ENCODE measurements around the gene VTCN1. TPM values are rescaled to one million over a fixed set of nuclear protein-coding genes. Genes with fewer than 3 reads are reported as not detected.

VTCN1 gene
- total RNA-seq, 1 donor from 2014 or later: not detected

DNA sequence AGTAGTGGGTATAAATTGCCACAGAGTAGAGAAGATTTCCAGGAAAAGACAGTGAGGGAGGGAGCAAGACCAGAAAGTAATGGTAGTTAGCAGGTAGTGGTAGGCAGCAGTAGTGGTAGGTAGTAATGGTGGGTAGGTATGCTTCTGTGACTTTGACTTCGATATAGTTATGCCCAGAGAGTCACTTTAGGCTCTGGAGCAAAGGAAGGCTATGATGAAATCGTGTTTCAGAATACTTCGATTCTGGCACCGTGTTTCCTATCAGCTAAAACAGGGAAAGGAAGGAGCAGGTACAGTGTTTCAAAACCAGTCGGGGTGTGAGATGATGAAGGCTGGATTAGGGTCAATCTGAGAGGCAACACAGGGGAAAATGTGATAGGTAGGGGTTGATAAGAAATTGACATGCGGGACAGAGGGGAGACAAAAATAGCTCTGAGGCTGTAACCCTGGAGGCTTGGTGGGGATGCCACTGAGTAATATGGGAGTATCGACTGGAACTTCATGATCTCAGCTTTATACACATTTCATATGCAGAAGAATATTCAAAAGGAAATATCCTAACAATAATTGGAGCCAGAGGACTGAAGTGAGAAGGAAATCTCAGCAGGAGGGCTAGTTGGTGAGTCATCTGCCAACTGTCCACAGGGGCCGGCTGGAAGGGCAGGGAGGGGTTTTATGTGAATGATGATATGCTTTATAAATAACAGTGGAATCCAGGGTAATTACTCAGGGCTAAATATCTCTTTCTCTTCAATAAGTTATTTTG is 64.0 kb downstream of the VTCN1 start:
- intact Hi-C loops (cut with micrococcal nuclease): no loop called here
- peaks cover 8% of the 10 kb centered on the region for H3K9me3 Mint-ChIP-seq
- no peak overlapping the region for H3K4me3 Mint-ChIP-seq
- H3K27ac Mint-ChIP-seq: no peak overlapping the region
- no peaks in the 10 kb centered on the region for H3K4me1 Mint-ChIP-seq (ENCODE audit: low read depth)
- no peak for DNase-seq (ENCODE audit: low spot score)
- H3K36me3 Mint-ChIP-seq (ENCODE audit: low read depth): no peaks in the 10 kb centered on the region
- peaks cover 11% of the 10 kb centered on the region for H3K27me3 Mint-ChIP-seq (ENCODE audit: insufficient read depth)

GRCh38 chr1:117146072-117146471 is 64.7 kb downstream of the VTCN1 start:
- DNase-seq (ENCODE audit: low spot score): no peak
- intact Hi-C loops (cut with micrococcal nuclease): no loop called here
- H3K4me1 Mint-ChIP-seq (ENCODE audit: low read depth): no peaks in the 10 kb centered on the region
- peaks cover 3% of the 10 kb centered on the region for H3K9me3 Mint-ChIP-seq
- no peak overlapping the region for H3K4me3 Mint-ChIP-seq
- H3K27me3 Mint-ChIP-seq (ENCODE audit: insufficient read depth): peaks cover 11% of the 10 kb centered on the region
- H3K27ac Mint-ChIP-seq: no peak overlapping the region
- H3K36me3 Mint-ChIP-seq (ENCODE audit: low read depth): no peaks in the 10 kb centered on the region

DNA sequence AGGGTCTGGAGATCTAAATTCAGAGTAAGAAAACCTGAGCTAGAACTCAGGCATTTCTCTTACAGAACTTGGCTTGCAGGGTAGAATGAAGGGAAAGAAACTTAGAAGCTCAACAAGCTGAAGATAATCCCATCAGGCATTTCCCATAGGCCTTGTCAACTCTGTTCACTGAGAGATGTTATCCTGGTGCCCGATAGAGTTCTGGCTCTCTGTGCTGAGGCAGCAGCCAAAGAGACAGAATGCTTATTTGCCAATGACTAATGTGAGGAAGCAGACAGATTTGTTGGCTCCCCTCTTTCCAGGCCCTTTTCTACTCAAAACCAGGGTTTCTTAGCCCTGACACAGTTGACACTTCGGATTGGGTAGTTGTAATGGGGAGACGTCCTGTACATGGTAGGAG is 66.9 kb downstream of the VTCN1 start:
- no peaks in the 10 kb centered on the region for H3K9me3 Mint-ChIP-seq
- no peaks in the 10 kb centered on the region for H3K36me3 Mint-ChIP-seq (ENCODE audit: low read depth)
- intact Hi-C loops (cut with micrococcal nuclease): no loop called here
- peaks cover 17% of the 10 kb centered on the region for H3K27me3 Mint-ChIP-seq (ENCODE audit: insufficient read depth)
- H3K4me3 Mint-ChIP-seq: no peak overlapping the region
- H3K27ac Mint-ChIP-seq: no peak overlapping the region
- DNase-seq (ENCODE audit: low spot score): no peak
- no peaks in the 10 kb centered on the region for H3K4me1 Mint-ChIP-seq (ENCODE audit: low read depth)

GRCh38 chr1:117143172-117143571 is 67.6 kb downstream of the VTCN1 start:
- H3K36me3 Mint-ChIP-seq (ENCODE audit: low read depth): no peaks in the 10 kb centered on the region
- no peaks in the 10 kb centered on the region for H3K4me1 Mint-ChIP-seq (ENCODE audit: low read depth)
- DNase-seq (ENCODE audit: low spot score): no peak
- peaks cover 17% of the 10 kb centered on the region for H3K27me3 Mint-ChIP-seq (ENCODE audit: insufficient read depth)
- intact Hi-C loops (cut with micrococcal nuclease): no loop called here
- H3K9me3 Mint-ChIP-seq: no peaks in the 10 kb centered on the region
- H3K27ac Mint-ChIP-seq: no peak overlapping the region
- no peak overlapping the region for H3K4me3 Mint-ChIP-seq

GRCh38 chr1:117142200-117142599 is 68.5 kb downstream of the VTCN1 start:
- H3K27me3 Mint-ChIP-seq (ENCODE audit: insufficient read depth): peaks cover 17% of the 10 kb centered on the region
- no peak overlapping the region for H3K27ac Mint-ChIP-seq
- H3K36me3 Mint-ChIP-seq (ENCODE audit: low read depth): no peaks in the 10 kb centered on the region
- H3K4me1 Mint-ChIP-seq (ENCODE audit: low read depth): no peaks in the 10 kb centered on the region
- no peak for DNase-seq (ENCODE audit: low spot score)
- no peak overlapping the region for H3K4me3 Mint-ChIP-seq
- intact Hi-C loops (cut with micrococcal nuclease): no loop called here
- H3K9me3 Mint-ChIP-seq: no peaks in the 10 kb centered on the region

GRCh38 chr1:117138561-117138960 is 72.2 kb downstream of the VTCN1 start:
- Mint-ChIP-seq H3K9me3 (no peaks in the 10 kb centered on the region), H3K27ac (no peak overlapping the region), H3K27me3 (ENCODE audit: insufficient read depth) (peaks cover 8% of the 10 kb centered on the region), H3K4me1 (ENCODE audit: low read depth) (no peaks in the 10 kb centered on the region), H3K36me3 (ENCODE audit: low read depth) (no peaks in the 10 kb centered on the region), H3K4me3 (no peak overlapping the region)
- DNase-seq (ENCODE audit: low spot score): no peak
- intact Hi-C loops (cut with micrococcal nuclease): loop anchor here (1.0 kb wide), 1 partner anchor 48 kb away; no protein-coding TSS in a partner anchor

GRCh38 chr1:117138106-117138505 is 72.6 kb downstream of the VTCN1 start:
- H3K27me3 Mint-ChIP-seq (ENCODE audit: insufficient read depth): peaks cover 6% of the 10 kb centered on the region
- H3K4me1 Mint-ChIP-seq (ENCODE audit: low read depth): no peaks in the 10 kb centered on the region
- no peak overlapping the region for H3K27ac Mint-ChIP-seq
- no peak overlapping the region for H3K4me3 Mint-ChIP-seq
- H3K36me3 Mint-ChIP-seq (ENCODE audit: low read depth): no peaks in the 10 kb centered on the region
- intact Hi-C loops (cut with micrococcal nuclease): loop anchor here (1.0 kb wide), 1 partner anchor 48 kb away; no protein-coding TSS in a partner anchor
- no peak for DNase-seq (ENCODE audit: low spot score)
- H3K9me3 Mint-ChIP-seq: no peaks in the 10 kb centered on the region

DNA sequence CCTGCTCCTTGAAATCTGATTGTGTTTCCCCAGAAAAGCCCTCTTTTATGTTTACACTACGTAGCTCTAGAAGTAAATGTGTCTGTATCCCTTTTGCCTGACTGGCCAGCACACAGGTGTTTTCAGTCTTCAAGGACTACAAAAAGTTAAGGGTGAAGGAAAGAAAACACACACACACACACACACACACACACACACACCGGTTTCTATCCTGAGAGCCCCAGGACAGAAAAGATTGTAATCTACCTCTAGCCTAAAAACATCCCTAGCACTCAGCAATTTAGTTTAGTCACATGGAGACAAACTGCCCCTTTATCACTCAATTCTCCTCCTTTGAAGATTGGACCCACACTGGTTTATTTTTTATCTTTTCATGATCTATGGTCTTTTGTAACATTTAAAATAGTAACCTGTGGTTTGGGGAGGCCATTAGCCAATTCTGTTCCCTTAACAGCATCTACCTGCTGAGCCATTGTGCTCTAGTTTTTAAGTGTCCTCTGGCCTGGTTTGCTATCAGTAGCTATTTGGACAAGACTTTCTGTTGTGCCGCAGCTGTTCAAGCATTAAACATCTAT is 73.4 kb downstream of the VTCN1 start:
- Mint-ChIP-seq H3K36me3 (ENCODE audit: low read depth) (no peaks in the 10 kb centered on the region), H3K4me1 (ENCODE audit: low read depth) (no peaks in the 10 kb centered on the region), H3K4me3 (no peak overlapping the region), H3K27me3 (ENCODE audit: insufficient read depth) (peaks cover 8% of the 10 kb centered on the region), H3K27ac (no peak overlapping the region), H3K9me3 (no peaks in the 10 kb centered on the region)
- intact Hi-C loops (cut with micrococcal nuclease): no loop called here
- DNase-seq (ENCODE audit: low spot score): no peak

GRCh38 chr1:117136749-117137148 is 74.0 kb downstream of the VTCN1 start:
- intact Hi-C loops (cut with micrococcal nuclease): no loop called here
- Mint-ChIP-seq H3K4me3 (no peak overlapping the region), H3K27me3 (ENCODE audit: insufficient read depth) (peaks cover 10% of the 10 kb centered on the region), H3K36me3 (ENCODE audit: low read depth) (no peaks in the 10 kb centered on the region), H3K9me3 (no peaks in the 10 kb centered on the region), H3K27ac (no peak overlapping the region), H3K4me1 (ENCODE audit: low read depth) (no peaks in the 10 kb centered on the region)
- DNase-seq (ENCODE audit: low spot score): no peak

DNA sequence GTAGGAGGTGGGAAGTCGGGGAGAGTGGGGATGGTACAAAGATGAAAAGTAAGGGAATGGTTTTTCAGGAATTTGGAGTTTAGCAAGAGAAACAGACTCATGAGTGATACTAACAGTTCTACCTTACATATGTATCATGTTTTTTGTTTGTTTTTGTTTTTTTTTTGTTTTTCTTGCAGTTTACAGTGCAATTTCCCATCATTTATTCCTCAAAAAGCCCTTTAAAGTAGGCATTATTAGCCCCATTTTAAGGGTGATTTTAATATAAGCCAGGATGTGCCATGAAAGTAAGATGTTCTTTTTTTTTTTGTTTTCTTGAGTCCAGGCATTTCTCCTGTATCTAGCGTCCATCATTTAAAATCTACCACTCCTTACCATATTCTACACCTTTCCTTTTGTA is 75.4 kb downstream of the VTCN1 start:
- Mint-ChIP-seq H3K36me3 (ENCODE audit: low read depth) (no peaks in the 10 kb centered on the region), H3K9me3 (no peaks in the 10 kb centered on the region), H3K27ac (no peak overlapping the region), H3K4me3 (no peak overlapping the region), H3K4me1 (ENCODE audit: low read depth) (no peaks in the 10 kb centered on the region), H3K27me3 (ENCODE audit: insufficient read depth) (peaks cover 5% of the 10 kb centered on the region)
- intact Hi-C loops (cut with micrococcal nuclease): no loop called here
- DNase-seq (ENCODE audit: low spot score): no peak

DNA sequence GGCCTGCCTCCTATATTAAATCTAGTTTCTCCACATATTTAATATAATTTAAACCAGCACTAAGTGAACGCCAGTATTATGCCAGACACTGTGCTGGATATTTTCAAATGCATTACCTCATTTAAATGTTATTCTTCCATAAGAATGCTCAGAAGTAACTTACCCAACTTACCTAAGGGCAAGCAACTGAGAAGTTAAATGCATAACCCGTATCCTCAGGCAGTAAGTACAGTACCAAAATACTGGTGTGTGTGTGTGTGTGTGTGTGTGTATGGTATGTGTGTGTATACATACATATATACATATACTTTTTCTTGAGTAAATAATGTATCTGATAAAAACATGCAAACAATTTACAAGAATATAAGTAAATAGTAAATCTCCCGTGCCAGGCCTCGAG is 80.2 kb downstream of the VTCN1 start:
- Mint-ChIP-seq H3K4me1 (ENCODE audit: low read depth) (no peaks in the 10 kb centered on the region), H3K27me3 (ENCODE audit: insufficient read depth) (peaks cover 17% of the 10 kb centered on the region), H3K36me3 (ENCODE audit: low read depth) (no peaks in the 10 kb centered on the region), H3K4me3 (no peak overlapping the region), H3K27ac (no peak overlapping the region), H3K9me3 (no peaks in the 10 kb centered on the region)
- intact Hi-C loops (cut with micrococcal nuclease): no loop called here
- no peak for DNase-seq (ENCODE audit: low spot score)

DNA sequence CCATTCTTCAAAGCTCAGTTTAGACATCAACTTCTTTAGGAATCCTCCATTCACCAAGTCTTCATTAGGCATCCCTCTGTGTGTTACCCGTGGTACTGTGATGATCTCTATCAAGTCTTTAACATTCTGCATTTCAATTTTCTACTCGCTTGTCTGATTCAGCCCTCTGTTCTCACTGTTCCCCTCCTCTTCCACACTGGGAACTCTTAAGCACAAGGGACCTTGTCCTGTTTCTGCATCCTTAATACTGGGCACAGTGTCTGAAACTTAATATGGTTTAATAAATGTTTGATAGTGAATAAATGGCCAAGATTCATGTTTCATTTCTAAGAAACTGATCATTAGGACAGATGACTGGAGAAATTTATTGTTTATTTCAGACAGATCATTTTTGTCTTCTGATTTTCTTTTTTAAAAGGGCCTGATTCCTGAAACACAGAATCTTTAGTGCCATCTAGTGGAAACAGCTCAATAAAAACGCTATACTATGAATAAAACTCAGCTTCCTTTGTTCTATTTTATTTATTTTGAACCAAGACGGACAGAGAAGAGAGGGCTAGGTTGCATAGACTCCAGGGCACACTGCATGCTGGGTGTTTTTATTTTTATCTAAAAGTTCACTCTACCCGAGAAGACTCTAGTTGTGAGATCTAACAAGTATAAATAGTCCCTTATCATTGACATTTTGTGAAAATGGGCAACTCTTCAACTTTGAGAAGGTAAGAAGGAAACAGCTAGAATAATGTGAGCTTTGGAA is 82.2 kb downstream of the VTCN1 start:
- H3K27me3 Mint-ChIP-seq (ENCODE audit: insufficient read depth): peaks cover 17% of the 10 kb centered on the region
- no peak for DNase-seq (ENCODE audit: low spot score)
- intact Hi-C loops (cut with micrococcal nuclease): loop anchor here (1.0 to 10.0 kb wide), 4 partner anchors 60 to 974 kb away; no protein-coding TSS in a partner anchor
- no peaks in the 10 kb centered on the region for H3K9me3 Mint-ChIP-seq
- H3K4me1 Mint-ChIP-seq (ENCODE audit: low read depth): no peaks in the 10 kb centered on the region
- no peak overlapping the region for H3K27ac Mint-ChIP-seq
- no peak overlapping the region for H3K4me3 Mint-ChIP-seq
- H3K36me3 Mint-ChIP-seq (ENCODE audit: low read depth): no peaks in the 10 kb centered on the region

DNA sequence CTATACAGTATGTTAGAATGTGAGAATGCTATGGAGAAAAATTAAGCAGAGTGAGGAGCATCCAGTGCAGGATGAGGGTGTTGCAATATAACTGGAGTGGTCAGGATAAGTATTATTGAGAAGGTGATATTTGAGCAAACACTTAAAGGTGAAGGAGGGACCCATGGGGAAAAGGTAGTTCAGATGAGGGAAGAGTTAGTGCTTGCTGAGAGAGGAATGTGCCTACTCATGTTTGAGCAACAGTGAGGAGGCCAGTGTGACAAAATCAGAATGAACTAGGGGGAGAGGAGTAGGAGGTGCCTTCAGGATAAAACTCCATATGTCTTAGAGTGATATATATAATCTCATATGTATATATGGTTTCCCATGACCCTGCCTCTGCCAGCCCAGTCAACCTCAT is 82.9 kb downstream of the VTCN1 start:
- peaks cover 17% of the 10 kb centered on the region for H3K27me3 Mint-ChIP-seq (ENCODE audit: insufficient read depth)
- H3K36me3 Mint-ChIP-seq (ENCODE audit: low read depth): no peaks in the 10 kb centered on the region
- no peak overlapping the region for H3K4me3 Mint-ChIP-seq
- DNase-seq (ENCODE audit: low spot score): no peak
- no peaks in the 10 kb centered on the region for H3K9me3 Mint-ChIP-seq
- H3K4me1 Mint-ChIP-seq (ENCODE audit: low read depth): no peaks in the 10 kb centered on the region
- intact Hi-C loops (cut with micrococcal nuclease): loop anchor here (1.0 to 10.0 kb wide), 4 partner anchors 59 to 973 kb away; no protein-coding TSS in a partner anchor
- no peak overlapping the region for H3K27ac Mint-ChIP-seq
